Stimulated activated CD4-positive, alpha-beta T cell treated with anti-CD3 and anti-CD28 coated beads, Interleukin-15, amount 100 ng/mL, for 1 hour (primary cell): ENCODE measurements around the gene PATJ.
"Not testable (repeated sequence)": the region's sequence is repeated elsewhere in the genome, so short reads cannot be mapped to it uniquely, and the experiment has no call there.

Experiments
- DNase-seq, 2 donors: peaks; one replicate each; pipeline ENCODE4 v3.0.0-alpha.2; 2020; ENCODE audit warnings: low read depth in 1 of 2, low spot score in 1 of 2

Gene PATJ

DNA sequence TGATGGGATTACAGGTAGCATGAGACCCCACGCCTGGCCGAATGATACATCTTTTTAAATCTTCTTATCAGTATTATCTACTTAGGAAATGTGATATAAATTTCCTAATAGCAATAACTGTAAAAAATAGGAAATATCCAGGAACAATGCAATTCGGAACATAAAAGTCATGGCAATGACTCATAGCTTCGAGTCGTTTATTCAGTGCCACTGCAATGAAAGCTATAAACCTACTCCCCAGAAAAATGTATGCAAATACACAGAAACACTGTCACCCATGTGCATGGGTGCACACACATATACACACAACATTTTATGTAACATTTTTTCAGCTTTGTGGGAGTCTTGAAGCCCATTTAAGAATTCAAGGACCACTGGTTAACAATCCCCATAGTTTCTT is 194.6 kb downstream of the PATJ start:
- no peak for DNase-seq

GRCh38 chr1:61941794-61942193 is 199.5 kb downstream of the PATJ start:
- DNase-seq: no peak

GRCh38 chr1:61942856-61943255 is 200.6 kb downstream of the PATJ start:
- DNase-seq: no peak

GRCh38 chr1:61948685-61949084 is 206.4 kb downstream of the PATJ start:
- not testable (repeated sequence) for DNase-seq

GRCh38 chr1:61950418-61950817 is 208.1 kb downstream of the PATJ start:
- DNase-seq: no peak

DNA sequence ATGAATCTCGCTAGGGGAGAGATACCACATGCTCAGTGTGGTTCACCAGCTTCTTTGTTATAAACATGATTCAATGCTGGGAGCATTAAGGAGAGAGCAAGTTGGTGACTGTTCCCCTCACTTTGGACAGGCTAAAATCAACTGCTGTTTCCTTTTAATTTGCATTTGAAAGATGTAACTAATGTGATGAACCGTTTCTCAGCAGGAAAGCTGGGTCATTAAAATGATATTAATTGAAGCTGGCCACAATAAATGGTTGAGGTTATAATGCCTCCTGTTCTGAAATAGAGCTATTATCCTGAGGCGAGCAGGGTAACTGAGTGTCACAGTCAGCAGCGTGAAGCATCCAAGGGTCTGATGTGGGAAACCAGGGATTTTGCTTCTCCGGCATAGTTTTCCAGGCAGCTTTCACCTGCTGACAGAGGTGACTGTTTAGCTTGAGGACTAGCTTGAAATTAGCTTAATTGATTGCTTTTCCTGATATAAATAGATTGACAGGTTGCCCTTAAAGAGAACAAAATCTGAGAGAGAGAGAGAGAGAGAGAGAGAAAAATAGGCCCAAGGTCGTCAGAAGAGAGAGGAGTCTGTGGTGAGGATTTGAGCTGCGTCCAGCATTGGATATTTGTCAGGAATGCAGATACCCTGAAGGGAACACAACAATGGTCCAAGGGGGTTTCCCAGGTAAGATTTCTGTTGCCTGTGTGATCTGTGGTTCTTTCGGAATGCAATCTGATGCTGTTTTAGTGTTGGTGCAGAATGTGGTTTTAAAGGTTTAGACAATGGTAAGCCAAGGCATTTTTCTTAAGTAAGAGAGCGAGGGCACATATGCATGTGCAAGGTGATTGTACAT is 209.7 kb downstream of the PATJ start:
- no peak for DNase-seq

DNA sequence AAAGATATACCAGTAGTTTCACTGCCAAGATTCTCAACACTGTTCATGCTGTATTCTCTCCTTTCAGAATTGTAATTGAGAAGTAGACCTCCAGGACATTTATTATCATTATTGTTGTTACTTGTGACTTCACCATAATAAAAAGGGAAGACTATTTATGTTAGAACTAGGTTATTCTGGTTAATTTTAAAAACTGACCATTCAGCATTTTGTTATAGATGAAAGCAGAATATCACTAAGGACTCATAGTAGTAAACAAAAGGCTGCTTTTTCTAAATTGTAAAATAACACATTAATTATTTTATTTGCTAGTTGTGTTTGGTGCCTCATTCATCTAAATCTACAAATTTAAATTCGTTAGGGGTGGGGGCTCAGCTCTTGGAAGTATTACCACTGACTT is 210.4 kb downstream of the PATJ start:
- no peak for DNase-seq

GRCh38 chr1:61953076-61953789 is 211.0 kb downstream of the PATJ start:
- no peak for DNase-seq

- no peak for DNase-seq
Observed at GRCh38 chr1:61953790-61954150, 211.5 kb downstream of the PATJ start.

GRCh38 chr1:61955261-61955660 is 213.0 kb downstream of the PATJ start:
- DNase-seq: no peak

DNA sequence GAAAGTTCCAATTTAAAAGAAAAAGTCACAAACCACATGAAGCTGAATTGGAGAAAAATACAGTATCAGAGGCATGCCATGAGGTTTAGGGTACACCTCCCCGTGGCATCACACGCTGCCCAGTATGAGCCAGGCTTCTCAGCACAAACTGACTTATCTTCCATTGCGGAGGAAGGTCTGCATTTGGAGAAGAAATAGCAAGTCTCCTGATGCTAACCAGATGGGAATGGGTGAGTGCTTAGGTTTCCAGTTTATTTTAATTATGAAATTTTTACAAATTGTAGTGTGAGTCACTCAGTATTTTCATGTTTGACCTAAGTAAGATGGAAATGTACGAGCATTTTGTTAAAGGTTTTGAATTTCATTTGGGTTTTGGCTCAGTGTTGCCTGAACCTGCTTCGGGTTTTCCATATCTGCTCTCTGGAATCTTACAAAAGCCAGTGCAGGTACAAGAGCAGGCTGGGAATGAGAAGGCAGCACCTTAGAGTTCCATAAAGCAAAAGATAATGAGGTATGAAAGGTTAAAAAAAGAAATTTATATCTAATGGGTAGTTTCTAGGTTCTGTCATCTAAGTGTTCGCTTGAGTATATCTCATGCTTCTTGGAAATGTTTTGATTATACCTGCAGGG is 213.9 kb downstream of the PATJ start:
- DNase-seq: no peak

DNA sequence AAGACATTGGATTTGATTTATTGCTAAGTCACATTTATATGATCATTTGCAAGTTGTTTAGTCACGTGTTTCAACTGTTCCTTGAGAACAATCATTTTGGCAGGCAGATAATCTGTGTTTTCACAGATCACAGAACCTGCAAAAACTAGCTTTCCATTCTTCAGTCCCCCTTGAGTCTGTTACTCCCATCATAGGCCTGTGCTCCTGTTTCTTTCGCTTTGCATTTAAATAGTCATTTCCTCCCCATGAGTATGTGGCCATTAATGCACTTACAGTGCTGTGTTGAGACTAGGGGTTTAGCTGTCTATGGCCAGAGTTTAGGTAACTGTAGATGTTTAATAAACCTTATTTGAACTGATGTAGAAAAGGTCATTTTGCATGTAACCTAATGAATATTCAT is 214.5 kb downstream of the PATJ start:
- no peak for DNase-seq

GRCh38 chr1:61961009-61961408 is 218.7 kb downstream of the PATJ start:
- DNase-seq: no peak

DNA sequence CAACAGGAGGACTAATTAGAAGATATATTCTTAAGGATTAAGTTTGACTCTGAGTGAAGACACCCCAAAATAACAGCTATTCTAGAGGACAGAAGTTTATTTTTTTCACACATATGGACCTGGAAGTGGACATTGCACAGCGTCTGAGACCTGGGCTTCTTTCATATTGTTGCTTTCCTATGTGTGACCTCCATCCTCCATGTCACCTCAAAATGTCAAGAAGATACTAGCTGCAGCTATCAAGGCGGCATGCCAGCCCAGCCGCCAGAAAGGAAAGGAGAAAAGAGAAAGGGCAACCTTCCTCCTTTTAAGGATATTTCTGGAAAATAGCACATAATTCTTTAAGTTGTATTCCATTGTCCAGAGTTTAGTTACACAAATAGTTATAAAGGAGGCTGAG is 220.4 kb downstream of the PATJ start:
- DNase-seq: no peak

DNA sequence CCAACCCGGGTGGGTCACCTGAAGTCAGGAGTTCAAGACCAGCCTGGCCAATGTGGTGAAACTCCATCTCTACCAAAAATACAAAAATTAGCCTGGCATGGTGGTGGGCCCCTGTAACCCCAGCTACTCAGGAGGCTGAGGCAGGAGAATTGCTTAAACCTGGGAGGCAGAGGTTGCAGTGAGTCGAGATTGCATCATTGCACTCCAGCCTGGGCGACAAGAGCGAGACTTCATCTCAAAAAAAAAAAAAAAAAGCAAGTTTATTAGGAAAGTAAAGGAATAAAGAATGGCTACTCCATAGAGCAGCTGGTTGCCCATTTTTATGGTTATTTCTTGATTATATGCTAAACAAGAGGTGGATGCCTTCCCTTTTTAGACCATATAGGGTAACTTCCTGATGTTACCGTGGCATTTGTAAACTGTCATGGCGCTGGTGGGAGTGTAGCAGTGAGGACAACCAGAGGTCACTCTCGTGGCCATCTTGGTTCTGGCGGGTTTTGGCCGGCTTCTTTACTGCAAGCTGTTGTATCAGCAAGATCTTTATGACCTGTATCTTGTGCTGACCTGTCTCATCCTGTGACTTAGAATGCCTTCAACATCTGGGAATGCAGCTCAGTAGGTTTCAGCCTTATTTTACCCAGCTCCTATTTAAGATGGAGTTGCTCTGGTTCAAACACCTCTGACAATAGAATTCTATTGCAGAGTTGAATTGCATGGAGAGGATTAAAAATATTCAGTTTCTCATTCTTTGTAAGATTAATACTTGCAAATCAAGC is 224.4 kb downstream of the PATJ start:
- not testable (repeated sequence) for DNase-seq

DNA sequence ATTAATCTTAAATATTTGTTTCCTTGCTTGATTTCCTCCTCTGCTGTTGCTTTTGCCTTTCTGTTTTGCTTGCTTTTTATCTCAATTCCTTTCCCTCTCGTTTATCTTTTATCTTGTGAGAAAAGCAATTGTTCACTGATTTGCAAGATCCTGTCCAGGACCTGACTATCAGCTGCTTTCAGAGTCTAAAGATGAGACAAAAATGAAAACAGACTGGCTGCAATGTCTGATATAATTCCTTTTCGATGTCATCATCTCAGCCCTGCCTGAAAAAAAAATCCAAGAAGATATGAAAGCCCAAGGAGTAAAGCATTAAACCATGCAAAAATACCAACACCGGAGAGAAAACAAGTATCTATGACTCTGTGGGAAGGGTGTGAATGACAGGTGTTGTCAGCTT is 225.5 kb downstream of the PATJ start:
- DNase-seq: no peak

DNA sequence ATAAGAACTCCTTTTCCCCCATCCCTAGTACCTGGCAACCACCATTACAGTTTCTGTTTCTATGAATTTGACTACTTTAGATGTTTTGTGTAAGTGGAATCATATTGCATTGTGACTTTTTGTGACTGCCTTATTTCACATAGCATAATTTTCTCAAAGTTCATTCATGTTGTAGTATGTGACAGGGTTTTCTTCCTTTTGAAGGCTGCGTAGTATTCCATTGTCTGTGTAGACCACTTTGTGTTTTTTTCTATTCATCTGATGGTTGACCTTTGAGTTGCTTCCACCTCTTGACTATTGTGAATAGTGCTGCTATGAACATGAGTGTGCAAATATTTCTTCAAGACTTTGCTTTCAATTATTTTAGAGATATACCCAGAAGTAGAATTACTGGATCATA is 226.6 kb downstream of the PATJ start:
- no peak for DNase-seq

GRCh38 chr1:61973100-61973837 is 231.0 kb downstream of the PATJ start:
- DNase-seq: no peak

DNA sequence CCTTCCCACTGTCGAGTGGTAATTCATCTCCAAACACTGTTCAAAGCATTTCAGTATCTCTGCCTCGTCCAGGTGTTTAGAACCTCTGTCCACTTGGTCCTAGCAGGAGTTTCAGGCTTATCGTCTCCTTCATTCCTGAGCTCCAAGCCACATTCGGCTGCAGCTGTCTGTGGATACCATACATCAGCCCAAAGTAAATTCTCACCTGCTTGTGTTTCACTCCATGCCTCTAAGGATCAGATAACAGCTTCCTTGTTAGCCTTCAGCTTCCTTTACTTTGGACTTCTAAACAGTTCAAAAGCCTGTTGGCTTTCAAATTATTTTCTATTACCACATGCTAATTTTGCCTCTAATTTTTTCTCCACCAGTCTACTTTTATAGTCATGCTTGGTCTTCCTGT is 233.4 kb downstream of the PATJ start:
- DNase-seq: no peak

DNA sequence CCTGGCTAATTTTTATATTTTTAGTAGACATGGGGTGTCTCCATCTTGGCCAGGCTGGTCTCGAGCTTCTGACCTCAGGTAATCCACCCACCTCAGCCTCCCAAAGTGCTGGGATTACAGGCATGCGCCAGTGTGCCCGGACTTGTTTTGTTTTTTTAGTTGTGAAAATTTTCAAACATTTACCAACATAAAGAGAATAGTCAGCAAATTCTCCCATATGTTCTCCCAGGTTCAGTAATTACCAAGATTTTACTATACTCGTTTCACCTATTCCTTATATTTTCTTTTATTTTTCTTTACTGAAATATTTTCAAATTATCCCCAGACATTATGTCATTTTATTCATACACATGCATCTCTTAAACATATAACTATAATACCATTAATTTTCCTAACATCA is 234.3 kb downstream of the PATJ start:
- DNase-seq: no peak

DNA sequence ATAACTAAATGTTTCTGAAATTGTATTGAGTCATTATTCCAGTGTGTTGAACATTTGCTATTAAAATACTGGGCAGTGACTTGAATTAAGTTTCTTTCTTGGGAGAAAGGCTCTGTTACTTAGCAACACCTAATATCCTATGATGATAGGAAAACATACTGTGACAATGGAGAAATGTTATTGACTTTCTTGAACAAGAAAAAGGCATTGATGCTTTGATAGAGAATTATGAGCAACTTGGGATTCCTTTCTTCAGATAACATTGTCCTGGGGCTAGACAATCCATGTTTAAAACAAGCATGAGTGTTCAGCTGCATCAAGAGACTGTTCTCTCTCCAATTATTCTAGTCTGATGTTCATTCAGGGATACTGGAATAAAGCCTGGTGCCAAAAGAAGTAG is 236.5 kb downstream of the PATJ start:
- no peak for DNase-seq
